WTC11 (cell line): ENCODE results near the gene MFAP3. TPM values are rescaled to one million over a fixed set of nuclear protein-coding genes. Genes with fewer than 3 reads are reported as not detected.
A peak's percentile ranks its signal among the peaks of the same experiment; 100 is the strongest.

Experiments used
- ATAC-seq: fragments of 200-7000 bp; cut with Tn5 transposase; 2 replicates; pipeline ENCODE4 v1.10.0; 2021; ENCODE audit warnings: mild to moderate bottlenecking, moderate library complexity
- CTCF ChIA-PET: fragments of 300-600 bp; sonication (Branson Sonifier 250); formaldehyde crosslinking; loops from one replicate; lab custom pipeline; 2021; ENCODE audit warnings: antibody characterized with exemption; lab: Charles Lee
- POLR2A ChIA-PET: fragments of 350-600 bp; sonication (Branson Sonifier 250); formaldehyde crosslinking; loops from one replicate; lab custom pipeline; 2021; ENCODE audit warnings: antibody characterized with exemption; lab: Charles Lee
- DNase-seq: peaks from one replicate; pipeline ENCODE4 v3.0.0; 2021; ENCODE audit warnings: low spot score
- H3K27ac Mint-ChIP-seq: 2 replicates; pipeline ENCODE4 v1.8.0; 2021; ENCODE audit warnings: mixed read lengths
- H3K27me3 Mint-ChIP-seq: 2 replicates; pipeline ENCODE4 v1.8.0; 2021; ENCODE audit warnings: low read depth, mild to moderate bottlenecking, moderate library complexity, mixed read lengths
- H3K36me3 Mint-ChIP-seq: 2 replicates; pipeline ENCODE4 v1.8.0; 2021; ENCODE audit warnings: mixed read lengths
- H3K4me1 Mint-ChIP-seq: 2 replicates; pipeline ENCODE4 v1.8.0; 2022; ENCODE audit warnings: mixed read lengths
- H3K4me3 Mint-ChIP-seq: 2 replicates; pipeline ENCODE4 v1.8.0; 2021; ENCODE audit warnings: mild to moderate bottlenecking, moderate library complexity, mixed read lengths
- H3K9me3 Mint-ChIP-seq: 2 replicates; pipeline ENCODE4 v1.8.0; 2021; ENCODE audit warnings: mixed read lengths
- ESRRA ChIP-seq: sonication (generic); formaldehyde crosslinking; IDR thresholded peaks from 2 replicates; pipeline ENCODE4 v1.8.1; 2022; ENCODE audit warnings: mild to moderate bottlenecking, missing genetic modification reagents, borderline replicate concordance
- ETV6 ChIP-seq: sonication (generic); formaldehyde crosslinking; IDR thresholded peaks from 2 replicates; pipeline ENCODE4 v1.8.1; 2022; ENCODE audit warnings: mild to moderate bottlenecking, missing genetic modification reagents
- FOXK1 ChIP-seq: sonication (generic); formaldehyde crosslinking; IDR thresholded peaks from 2 replicates; pipeline ENCODE4 v1.8.0; 2022; ENCODE audit warnings: mild to moderate bottlenecking, moderate library complexity, missing genetic modification reagents
- MYBL2 ChIP-seq: sonication (generic); formaldehyde crosslinking; IDR thresholded peaks from 2 replicates; pipeline ENCODE4 v1.8.1; 2023; ENCODE audit warnings: mild to moderate bottlenecking, moderate library complexity, missing genetic modification reagents
- NFATC4 ChIP-seq: fragments of 250-450 bp; sonication (Bioruptor Pico); IDR thresholded peaks from 2 replicates; pipeline ENCODE4 v1.9.0; 2021; ENCODE audit warnings: mild to moderate bottlenecking
- RELA ChIP-seq: sonication (generic); formaldehyde crosslinking; IDR thresholded peaks from 2 replicates; pipeline ENCODE4 v1.8.1; 2022; ENCODE audit warnings: missing genetic modification reagents, mild to moderate bottlenecking, borderline replicate concordance
- SP1 ChIP-seq: sonication (generic); formaldehyde crosslinking; conservative IDR thresholded peaks from 2 replicates; pipeline ENCODE4 v1.8.1; 2022; ENCODE audit warnings: missing genetic modification reagents
- TCF7 ChIP-seq: sonication (generic); formaldehyde crosslinking; IDR thresholded peaks from 2 replicates; pipeline ENCODE4 v1.8.0; 2022; ENCODE audit warnings: mild to moderate bottlenecking, low read depth, missing genetic modification reagents, moderate library complexity
- TEAD1 ChIP-seq: sonication (generic); formaldehyde crosslinking; IDR thresholded peaks from 2 replicates; pipeline ENCODE4 v1.8.0; 2022; ENCODE audit warnings: mild to moderate bottlenecking, missing genetic modification reagents
- ZNF121 ChIP-seq: sonication (generic); formaldehyde crosslinking; IDR thresholded peaks from 2 replicates; pipeline ENCODE4 v1.8.0; 2023; ENCODE audit warnings: missing genetic modification reagents
- total RNA-seq: library from RNA; stranded (reverse); gene quantifications from 3 replicates; pipeline ENCODE4 v1.2.3, GENCODE V29; 2021
- TF ChIP-seq, protein P1 (sequence below): fragments of 250-450 bp; sonication (Bioruptor Pico); IDR thresholded peaks from 2 replicates; pipeline ENCODE4 v1.8.0; 2021; ENCODE audit warnings: mild to moderate bottlenecking
- TF ChIP-seq, protein P2 (sequence below): sonication (generic); formaldehyde crosslinking; IDR thresholded peaks from 2 replicates; pipeline ENCODE4 v1.8.1; 2023; ENCODE audit warnings: mild to moderate bottlenecking, missing genetic modification reagents, borderline replicate concordance
- TF ChIP-seq, protein P3 (sequence below): fragments of 250-450 bp; sonication (Bioruptor Pico); IDR thresholded peaks from 2 replicates; pipeline ENCODE4 v1.9.0; 2021; ENCODE audit warnings: mild to moderate bottlenecking
- TF ChIP-seq, protein P4 (sequence below): fragments of 250-450 bp; sonication (Bioruptor Pico); IDR thresholded peaks from 2 replicates; pipeline ENCODE4 v1.9.0; 2021; ENCODE audit warnings: moderate library complexity, mild to moderate bottlenecking, inconsistent platforms, borderline replicate concordance
- TF ChIP-seq, protein P5 (sequence below): fragments of 200-600 bp; IDR thresholded peaks from 2 replicates; pipeline ENCODE4 v1.8.0; 2022; ENCODE audit warnings: antibody characterized with exemption

The MFAP3 gene
- total RNA-seq, 1 experiment from 2014 or later: 20.0 TPM

DNA sequence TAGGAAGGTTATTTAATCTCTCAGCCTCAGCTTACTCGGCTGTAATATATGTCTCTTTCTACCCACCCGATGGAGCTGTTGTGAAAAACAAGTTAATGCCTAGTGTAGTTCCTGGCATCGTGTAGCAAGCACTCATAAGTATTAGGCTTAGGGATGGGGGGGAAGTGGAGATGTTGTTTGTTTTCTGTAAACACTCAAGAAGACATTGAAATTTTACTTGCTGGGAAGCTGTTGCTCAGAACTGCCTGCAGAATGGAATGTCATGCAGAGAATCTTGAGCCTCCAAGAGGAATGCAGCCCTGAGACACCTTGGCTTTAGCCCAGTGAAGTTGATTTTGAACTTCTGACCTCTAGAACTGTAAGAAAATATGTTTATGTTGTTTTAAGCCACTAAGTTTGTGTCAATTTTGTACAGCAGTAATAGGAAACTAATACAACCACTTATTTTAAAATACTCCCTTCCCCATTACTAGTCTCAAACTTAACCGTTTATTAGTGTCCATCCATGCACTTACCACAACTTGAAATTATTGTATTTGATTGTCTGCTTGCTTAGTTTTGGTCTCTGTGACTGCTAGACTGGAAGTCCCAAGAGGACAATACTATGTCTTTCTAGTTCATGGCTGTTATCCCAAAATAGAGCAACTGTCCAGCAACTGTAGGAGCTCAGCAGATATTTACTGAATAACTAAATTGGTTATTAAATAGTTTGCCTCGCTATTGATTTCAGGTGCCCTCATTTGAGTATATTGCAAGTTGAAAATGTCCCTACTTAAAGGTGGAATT lies 53.8 kb downstream of the MFAP3 start:
- Mint-ChIP-seq H3K9me3 (no peaks in the 10 kb centered on the region; the same call in 1 of the 2 replicates), H3K4me1 (peaks cover 20% of the 10 kb centered on the region), H3K36me3 (no peaks in the 10 kb centered on the region), H3K27me3 (no peaks in the 10 kb centered on the region; the same call in 1 of the 2 replicates), H3K27ac (no peak overlapping the region), H3K4me3 (no peak overlapping the region)
- POLR2A ChIA-PET: no interaction called here
- peak; percentile 57 for ATAC-seq
- CTCF ChIA-PET: interaction anchor here (0.6 to 3.3 kb wide), 7 partner anchors 20 to 428 kb away, joined by 3 to 14 read pairs (median 4); no protein-coding TSS in a partner anchor
- no peak for DNase-seq
- TF ChIP-seq, protein P1, sequence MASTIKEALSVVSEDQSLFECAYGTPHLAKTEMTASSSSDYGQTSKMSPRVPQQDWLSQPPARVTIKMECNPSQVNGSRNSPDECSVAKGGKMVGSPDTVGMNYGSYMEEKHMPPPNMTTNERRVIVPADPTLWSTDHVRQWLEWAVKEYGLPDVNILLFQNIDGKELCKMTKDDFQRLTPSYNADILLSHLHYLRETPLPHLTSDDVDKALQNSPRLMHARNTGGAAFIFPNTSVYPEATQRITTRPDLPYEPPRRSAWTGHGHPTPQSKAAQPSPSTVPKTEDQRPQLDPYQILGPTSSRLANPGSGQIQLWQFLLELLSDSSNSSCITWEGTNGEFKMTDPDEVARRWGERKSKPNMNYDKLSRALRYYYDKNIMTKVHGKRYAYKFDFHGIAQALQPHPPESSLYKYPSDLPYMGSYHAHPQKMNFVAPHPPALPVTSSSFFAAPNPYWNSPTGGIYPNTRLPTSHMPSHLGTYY (CRISPR knock-in tag): no peak
- TF ChIP-seq, all 79 proteins: peak for 0

DNA sequence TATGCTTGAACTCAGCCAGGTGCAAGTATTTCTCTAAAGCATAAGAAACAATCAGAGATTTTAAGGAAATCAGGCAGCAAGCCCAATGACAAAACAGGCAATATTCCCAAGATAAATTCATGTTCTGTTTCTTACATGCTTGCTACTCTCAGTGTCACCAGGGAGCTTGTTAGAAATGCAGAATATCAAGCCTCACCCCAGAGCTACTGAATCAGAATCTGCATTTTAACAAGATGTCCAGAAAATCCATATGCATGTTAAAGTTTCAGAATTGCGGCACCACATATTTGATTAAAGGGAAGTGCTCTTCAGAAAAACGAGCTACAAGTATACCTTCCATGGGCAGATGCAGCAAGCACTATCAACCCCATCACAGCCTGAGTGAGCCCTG lies 54.4 kb downstream of the MFAP3 start:
- POLR2A ChIA-PET: no interaction called here
- no peak overlapping the region for H3K27ac Mint-ChIP-seq
- TF ChIP-seq MYBL2 (no peak), TCF7 (CRISPR knock-in tag) (no peak), ESRRA (no peak)
- TF ChIP-seq, all 79 proteins: peak for 0
- DNase-seq: no peak
- Mint-ChIP-seq H3K9me3 (no peaks in the 10 kb centered on the region; the same call in 1 of the 2 replicates), H3K27me3 (no peaks in the 10 kb centered on the region; the same call in 1 of the 2 replicates), H3K36me3 (no peaks in the 10 kb centered on the region), H3K4me3 (no peak overlapping the region), H3K4me1 (peaks cover 20% of the 10 kb centered on the region)
- no peak for ATAC-seq
- CTCF ChIA-PET: interaction anchor here (0.9 to 3.3 kb wide), 4 partner anchors 21 to 369 kb away, joined by 3 to 14 read pairs (median 6); no protein-coding TSS in a partner anchor

DNA sequence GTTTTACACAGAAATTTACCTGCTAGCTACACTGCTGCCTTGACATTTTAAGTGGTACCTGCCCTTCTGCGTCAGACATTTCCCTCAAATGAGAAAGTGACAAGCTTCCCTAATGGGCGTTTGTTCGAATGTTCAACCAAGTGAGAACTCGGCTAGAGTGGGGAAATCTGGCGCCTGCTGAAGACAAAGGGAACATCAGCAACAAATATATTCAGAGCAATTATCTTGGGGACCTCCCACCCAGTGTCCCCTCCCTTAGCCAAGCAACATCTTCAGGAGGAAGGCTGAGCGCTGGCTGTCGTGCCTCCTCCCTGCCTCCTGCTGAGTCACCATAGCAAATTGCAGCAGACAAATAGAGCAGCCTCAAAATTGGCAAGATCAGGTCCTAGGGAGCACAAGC lies 57.1 kb downstream of the MFAP3 start:
- DNase-seq (no peak), ATAC-seq (no peak)
- Mint-ChIP-seq H3K4me3 (no peak overlapping the region), H3K9me3 (no peaks in the 10 kb centered on the region), H3K36me3 (no peaks in the 10 kb centered on the region), H3K27me3 (no peaks in the 10 kb centered on the region), H3K27ac (no peak overlapping the region), H3K4me1 (peaks cover 20% of the 10 kb centered on the region)
- CTCF ChIA-PET: interaction anchor here (0.7 to 1.3 kb wide), 3 partner anchors 9 to 309 kb away, joined by 3 read pairs; no protein-coding TSS in a partner anchor
- POLR2A ChIA-PET: no interaction called here
- TF ChIP-seq, protein P2, sequence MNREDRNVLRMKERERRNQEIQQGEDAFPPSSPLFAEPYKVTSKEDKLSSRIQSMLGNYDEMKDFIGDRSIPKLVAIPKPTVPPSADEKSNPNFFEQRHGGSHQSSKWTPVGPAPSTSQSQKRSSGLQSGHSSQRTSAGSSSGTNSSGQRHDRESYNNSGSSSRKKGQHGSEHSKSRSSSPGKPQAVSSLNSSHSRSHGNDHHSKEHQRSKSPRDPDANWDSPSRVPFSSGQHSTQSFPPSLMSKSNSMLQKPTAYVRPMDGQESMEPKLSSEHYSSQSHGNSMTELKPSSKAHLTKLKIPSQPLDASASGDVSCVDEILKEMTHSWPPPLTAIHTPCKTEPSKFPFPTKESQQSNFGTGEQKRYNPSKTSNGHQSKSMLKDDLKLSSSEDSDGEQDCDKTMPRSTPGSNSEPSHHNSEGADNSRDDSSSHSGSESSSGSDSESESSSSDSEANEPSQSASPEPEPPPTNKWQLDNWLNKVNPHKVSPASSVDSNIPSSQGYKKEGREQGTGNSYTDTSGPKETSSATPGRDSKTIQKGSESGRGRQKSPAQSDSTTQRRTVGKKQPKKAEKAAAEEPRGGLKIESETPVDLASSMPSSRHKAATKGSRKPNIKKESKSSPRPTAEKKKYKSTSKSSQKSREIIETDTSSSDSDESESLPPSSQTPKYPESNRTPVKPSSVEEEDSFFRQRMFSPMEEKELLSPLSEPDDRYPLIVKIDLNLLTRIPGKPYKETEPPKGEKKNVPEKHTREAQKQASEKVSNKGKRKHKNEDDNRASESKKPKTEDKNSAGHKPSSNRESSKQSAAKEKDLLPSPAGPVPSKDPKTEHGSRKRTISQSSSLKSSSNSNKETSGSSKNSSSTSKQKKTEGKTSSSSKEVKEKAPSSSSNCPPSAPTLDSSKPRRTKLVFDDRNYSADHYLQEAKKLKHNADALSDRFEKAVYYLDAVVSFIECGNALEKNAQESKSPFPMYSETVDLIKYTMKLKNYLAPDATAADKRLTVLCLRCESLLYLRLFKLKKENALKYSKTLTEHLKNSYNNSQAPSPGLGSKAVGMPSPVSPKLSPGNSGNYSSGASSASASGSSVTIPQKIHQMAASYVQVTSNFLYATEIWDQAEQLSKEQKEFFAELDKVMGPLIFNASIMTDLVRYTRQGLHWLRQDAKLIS (CRISPR knock-in tag): no peak
- TF ChIP-seq, protein P3, sequence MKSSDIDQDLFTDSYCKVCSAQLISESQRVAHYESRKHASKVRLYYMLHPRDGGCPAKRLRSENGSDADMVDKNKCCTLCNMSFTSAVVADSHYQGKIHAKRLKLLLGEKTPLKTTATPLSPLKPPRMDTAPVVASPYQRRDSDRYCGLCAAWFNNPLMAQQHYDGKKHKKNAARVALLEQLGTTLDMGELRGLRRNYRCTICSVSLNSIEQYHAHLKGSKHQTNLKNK (CRISPR knock-in tag): no peak
- TF ChIP-seq SP1 (CRISPR knock-in tag) (no peak), NFATC4 (CRISPR knock-in tag) (no peak), TEAD1 (no peak)
- TF ChIP-seq, protein P4, sequence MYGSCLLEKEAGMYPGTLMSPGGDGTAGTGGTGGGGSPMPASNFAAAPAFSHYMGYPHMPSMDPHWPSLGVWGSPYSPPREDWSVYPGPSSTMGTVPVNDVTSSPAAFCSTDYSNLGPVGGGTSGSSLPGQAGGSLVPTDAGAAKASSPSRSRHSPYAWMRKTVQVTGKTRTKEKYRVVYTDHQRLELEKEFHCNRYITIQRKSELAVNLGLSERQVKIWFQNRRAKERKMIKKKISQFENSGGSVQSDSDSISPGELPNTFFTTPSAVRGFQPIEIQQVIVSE (CRISPR knock-in tag): no peak

DNA sequence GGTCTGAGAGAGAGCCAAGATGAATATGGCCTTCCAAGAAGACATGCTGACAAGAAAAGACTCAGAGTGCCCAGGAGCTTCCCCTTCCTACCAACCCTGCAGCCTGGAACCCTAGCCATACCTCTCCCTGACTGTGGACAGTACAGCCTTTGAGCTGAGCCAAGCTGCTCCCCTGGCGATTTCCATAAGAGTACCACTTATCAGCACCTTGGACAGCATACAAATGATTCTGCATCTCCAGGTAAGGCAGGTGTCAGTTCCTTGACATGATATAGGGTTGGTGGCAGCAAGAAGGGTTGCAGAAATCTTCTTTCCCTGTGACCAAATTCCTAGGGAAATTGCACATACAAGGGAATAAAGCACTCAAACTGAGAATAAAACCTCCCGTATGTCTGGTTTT lies 58.3 kb downstream of the MFAP3 start:
- no peak overlapping the region for H3K27ac Mint-ChIP-seq
- ATAC-seq (peak; percentile 86), DNase-seq (no peak)
- ChIA-PET POLR2A (no interaction called here), CTCF (interaction anchor here (1.6 kb wide), 1 partner anchor 13 kb away, joined by 4 read pairs; no protein-coding TSS in a partner anchor)
- H3K9me3 Mint-ChIP-seq: no peaks in the 10 kb centered on the region
- H3K27me3 Mint-ChIP-seq: no peaks in the 10 kb centered on the region
- peaks cover 21% of the 10 kb centered on the region for H3K4me1 Mint-ChIP-seq
- H3K4me3 Mint-ChIP-seq: no peak overlapping the region
- H3K36me3 Mint-ChIP-seq: no peaks in the 10 kb centered on the region
- TF ChIP-seq TEAD1 (peak; percentile 51; the same call in 1 of the 2 replicates), RELA (CRISPR knock-in tag) (no peak), ETV6 (no peak), ZNF121 (CRISPR knock-in tag) (no peak), FOXK1 (CRISPR knock-in tag) (0 out of 2 replicates have a peak, but pooled peaks have one; percentile 46)
- TF ChIP-seq, protein P5, sequence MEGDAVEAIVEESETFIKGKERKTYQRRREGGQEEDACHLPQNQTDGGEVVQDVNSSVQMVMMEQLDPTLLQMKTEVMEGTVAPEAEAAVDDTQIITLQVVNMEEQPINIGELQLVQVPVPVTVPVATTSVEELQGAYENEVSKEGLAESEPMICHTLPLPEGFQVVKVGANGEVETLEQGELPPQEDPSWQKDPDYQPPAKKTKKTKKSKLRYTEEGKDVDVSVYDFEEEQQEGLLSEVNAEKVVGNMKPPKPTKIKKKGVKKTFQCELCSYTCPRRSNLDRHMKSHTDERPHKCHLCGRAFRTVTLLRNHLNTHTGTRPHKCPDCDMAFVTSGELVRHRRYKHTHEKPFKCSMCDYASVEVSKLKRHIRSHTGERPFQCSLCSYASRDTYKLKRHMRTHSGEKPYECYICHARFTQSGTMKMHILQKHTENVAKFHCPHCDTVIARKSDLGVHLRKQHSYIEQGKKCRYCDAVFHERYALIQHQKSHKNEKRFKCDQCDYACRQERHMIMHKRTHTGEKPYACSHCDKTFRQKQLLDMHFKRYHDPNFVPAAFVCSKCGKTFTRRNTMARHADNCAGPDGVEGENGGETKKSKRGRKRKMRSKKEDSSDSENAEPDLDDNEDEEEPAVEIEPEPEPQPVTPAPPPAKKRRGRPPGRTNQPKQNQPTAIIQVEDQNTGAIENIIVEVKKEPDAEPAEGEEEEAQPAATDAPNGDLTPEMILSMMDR: no peak
